Osteocyte (in vitro differentiated cells): Measurements from ENCODE around the gene HYDIN. TPM values are rescaled to one million over a fixed set of nuclear protein-coding genes. Genes with fewer than 3 reads are reported as not detected.
"Not testable (repeated sequence)": the region's sequence is repeated elsewhere in the genome, so short reads cannot be mapped to it uniquely, and the experiment has no call there.

Experiments
- DNase-seq: peaks from one replicate; pipeline ENCODE4 v3.0.0; 2021; ENCODE audit warnings: mixed read lengths; ENCODE audit not compliant: unreplicated experiment; ENCODE audit errors: extremely low spot score
- H3K27ac Mint-ChIP-seq: one replicate; pipeline ENCODE4 v1.8.0; 2021; ENCODE audit warnings: mild to moderate bottlenecking, mixed read lengths; ENCODE audit not compliant: unreplicated experiment
- H3K27me3 Mint-ChIP-seq: one replicate; pipeline ENCODE4 v1.8.0; 2021; ENCODE audit warnings: mixed read lengths; ENCODE audit not compliant: unreplicated experiment
- H3K36me3 Mint-ChIP-seq: one replicate; pipeline ENCODE4 v1.8.0; 2021; ENCODE audit warnings: mixed read lengths; ENCODE audit not compliant: unreplicated experiment
- H3K4me1 Mint-ChIP-seq: one replicate; pipeline ENCODE4 v1.8.0; 2021; ENCODE audit warnings: mixed read lengths; ENCODE audit not compliant: unreplicated experiment
- H3K4me3 Mint-ChIP-seq: one replicate; pipeline ENCODE4 v1.8.0; 2021; ENCODE audit warnings: mild to moderate bottlenecking, moderate library complexity, mixed read lengths; ENCODE audit not compliant: unreplicated experiment
- H3K9me3 Mint-ChIP-seq: one replicate; pipeline ENCODE4 v1.8.0; 2021; ENCODE audit warnings: mixed read lengths; ENCODE audit not compliant: unreplicated experiment
- CTCF ChIP-seq: fragments of 200-600 bp; sonication (generic); IDR thresholded peaks from 2 replicates; pipeline ENCODE4 v1.5.0; 2021; ENCODE audit warnings: antibody characterized with exemption, mild to moderate bottlenecking, moderate library complexity
- total RNA-seq: library from RNA; stranded (reverse); gene quantifications from 2 replicates; pipeline ENCODE4 v1.2.1, GENCODE V29; 2021

The HYDIN gene
- total RNA-seq, 1 donor from 2014 or later, result not detected

GRCh38 chr16:71021961-71022537 is 208.5 kb downstream of the HYDIN start:
- H3K27me3 Mint-ChIP-seq, DNase-seq: not testable (repeated sequence)

GRCh38 chr16:71019067-71019682 is 211.3 kb downstream of the HYDIN start:
- not testable (repeated sequence) for H3K4me3 Mint-ChIP-seq, H3K27ac Mint-ChIP-seq, DNase-seq

More at GRCh38 chr16:71021961-71022537, 208.5 kb downstream of the HYDIN start:
- H3K4me3 Mint-ChIP-seq, H3K9me3 Mint-ChIP-seq, H3K36me3 Mint-ChIP-seq, H3K27ac Mint-ChIP-seq, H3K4me1 Mint-ChIP-seq: not testable (repeated sequence)

GRCh38 chr16:71015419-71015818 is 215.1 kb downstream of the HYDIN start:
- H3K27ac Mint-ChIP-seq, H3K9me3 Mint-ChIP-seq, DNase-seq, H3K4me1 Mint-ChIP-seq, H3K27me3 Mint-ChIP-seq, H3K36me3 Mint-ChIP-seq, H3K4me3 Mint-ChIP-seq: not testable (repeated sequence)

More at GRCh38 chr16:71019067-71019682, 211.3 kb downstream of the HYDIN start:
- H3K4me1 Mint-ChIP-seq, H3K36me3 Mint-ChIP-seq, H3K9me3 Mint-ChIP-seq, H3K27me3 Mint-ChIP-seq: not testable (repeated sequence)

- not testable (repeated sequence) for H3K4me3 Mint-ChIP-seq, H3K9me3 Mint-ChIP-seq, H3K27me3 Mint-ChIP-seq, DNase-seq, H3K27ac Mint-ChIP-seq, H3K36me3 Mint-ChIP-seq, H3K4me1 Mint-ChIP-seq
Measured at GRCh38 chr16:71009440-71010223, 220.9 kb downstream of the HYDIN start.

GRCh38 chr16:71006516-71006915 is 224.0 kb downstream of the HYDIN start:
- H3K27me3 Mint-ChIP-seq, H3K4me3 Mint-ChIP-seq, DNase-seq, H3K4me1 Mint-ChIP-seq, H3K36me3 Mint-ChIP-seq, H3K27ac Mint-ChIP-seq, H3K9me3 Mint-ChIP-seq: not testable (repeated sequence)

GRCh38 chr16:70999735-71000134 is 230.8 kb downstream of the HYDIN start:
- not testable (repeated sequence) for H3K27me3 Mint-ChIP-seq, H3K4me3 Mint-ChIP-seq, H3K9me3 Mint-ChIP-seq, H3K27ac Mint-ChIP-seq, DNase-seq, H3K4me1 Mint-ChIP-seq, H3K36me3 Mint-ChIP-seq
- TF ChIP-seq CTCF, result peak; percentile 11

- not testable (repeated sequence) for H3K4me3 Mint-ChIP-seq, H3K27me3 Mint-ChIP-seq, H3K27ac Mint-ChIP-seq, DNase-seq, H3K4me1 Mint-ChIP-seq, H3K36me3 Mint-ChIP-seq, H3K9me3 Mint-ChIP-seq
Measured at GRCh38 chr16:70995799-70996198, 234.7 kb downstream of the HYDIN start.

GRCh38 chr16:70992511-70992910 is 238.0 kb downstream of the HYDIN start:
- DNase-seq, H3K4me3 Mint-ChIP-seq, H3K36me3 Mint-ChIP-seq, H3K4me1 Mint-ChIP-seq, H3K27me3 Mint-ChIP-seq, H3K9me3 Mint-ChIP-seq, H3K27ac Mint-ChIP-seq: not testable (repeated sequence)

- not testable (repeated sequence) for H3K4me3 Mint-ChIP-seq, H3K36me3 Mint-ChIP-seq, DNase-seq, H3K27ac Mint-ChIP-seq, H3K4me1 Mint-ChIP-seq, H3K9me3 Mint-ChIP-seq, H3K27me3 Mint-ChIP-seq
Measured at GRCh38 chr16:70987019-70987715, 243.4 kb downstream of the HYDIN start.

GRCh38 chr16:70984675-70985074 is 245.8 kb downstream of the HYDIN start:
- not testable (repeated sequence) for H3K4me1 Mint-ChIP-seq, H3K9me3 Mint-ChIP-seq, H3K36me3 Mint-ChIP-seq, DNase-seq, H3K27ac Mint-ChIP-seq, H3K4me3 Mint-ChIP-seq, H3K27me3 Mint-ChIP-seq

GRCh38 chr16:70968332-70968731 is 262.2 kb downstream of the HYDIN start:
- H3K27me3 Mint-ChIP-seq, H3K27ac Mint-ChIP-seq, H3K4me1 Mint-ChIP-seq, H3K9me3 Mint-ChIP-seq, H3K36me3 Mint-ChIP-seq, DNase-seq, H3K4me3 Mint-ChIP-seq: not testable (repeated sequence)
